A549 (cell line): ENCODE measurements around the gene CACNG8. TPM values are rescaled to one million over a fixed set of nuclear protein-coding genes. Genes with fewer than 3 reads are reported as not detected.

ENCODE experiments used
- ATAC-seq, 2 experiments: fragments of 200-7000 bp in 1 of 2; fragments of >200 bp in 1 of 2; cut with Nextera tagmentation in 1 of 2; cut with Tn5 transposase in 1 of 2; 3 replicates each; pipeline versions ENCODE4 v1.8.0 to v1.9.1; 2018 to 2020; ENCODE audit warnings: mild to moderate bottlenecking in 1 of 2, moderate library complexity in 1 of 2
- CTCF ChIA-PET: fragments of 300-600 bp; sonication (Branson Sonifier 250); formaldehyde crosslinking; extraction: SDS; loops from one replicate; lab custom pipeline; 2021; ENCODE audit warnings: antibody characterized with exemption, inconsistent platforms; lab: Yijun Ruan, JAX
- POLR2A ChIA-PET: fragments of 350-600 bp; formaldehyde crosslinking; extraction: SDS; loops from one replicate; lab custom pipeline; 2021; ENCODE audit warnings: antibody characterized with exemption, inconsistent platforms; lab: Yijun Ruan, JAX
- DNase-seq, 2 experiments: peaks; one replicate each; pipeline versions ENCODE4 v3.0.0 to v3.0.0-alpha.2; 2011 to 2016; ENCODE audit warnings: low read depth in 1 of 2, low spot score in 1 of 2
- FAIRE-seq: peaks from 2 replicates; lab custom pipeline; 2011; peaks lifted over from hg19 to GRCh38; lab: Jason Lieb, UNC
- H3K27ac ChIP-seq, 2 experiments: fragments of >200 bp; sonication (Bioruptor Twin); formaldehyde crosslinking; 3 replicates each; pipeline ENCODE4 v1.5.1; 2016 to 2017
- H3K4me1 ChIP-seq: fragments of >200 bp; sonication (Bioruptor Twin); formaldehyde crosslinking; 3 replicates; pipeline ENCODE4 v1.6.1; 2016
- H3K4me2 ChIP-seq: fragments of >200 bp; sonication (Bioruptor Twin); formaldehyde crosslinking; 3 replicates; pipeline ENCODE4 v1.6.1; 2016
- H3K4me3 ChIP-seq: fragments of >200 bp; sonication (Bioruptor Twin); formaldehyde crosslinking; 3 replicates; pipeline ENCODE4 v1.5.1; 2016
- H3K9me3 ChIP-seq: fragments of >200 bp; sonication (Bioruptor Twin); formaldehyde crosslinking; 3 replicates; pipeline ENCODE4 v1.6.1; 2016
- BCL3 ChIP-seq: fragments of >200 bp; sonication (Bioruptor Twin); formaldehyde crosslinking; IDR thresholded peaks from 3 replicates; pipeline ENCODE4 v1.6.1; 2016
- CEBPB ChIP-seq, 2 experiments: fragments of >200 bp in 1 of 2; sonication (Bioruptor Twin) in 1 of 2; formaldehyde crosslinking in 1 of 2; IDR thresholded peaks; 2 replicates each; pipeline ENCODE4 v1.6.1; 2012 to 2016
- FOSL2 ChIP-seq, 2 experiments: fragments of 450-650 bp in 1 of 2; fragments of >200 bp in 1 of 2; sonication (Bioruptor Twin) in 1 of 2; formaldehyde crosslinking; IDR thresholded peaks; 2 replicates each; pipeline versions ENCODE4 v1.5.0 to v1.6.1; 2016 to 2020; ENCODE audit warnings: mild to moderate bottlenecking in 1 of 2, moderate library complexity in 1 of 2
- HES2 ChIP-seq: fragments of >200 bp; sonication (Bioruptor Twin); formaldehyde crosslinking; IDR thresholded peaks from 2 replicates; pipeline ENCODE4 v1.6.1; 2016
- HEYL ChIP-seq: fragments of 250-450 bp; sonication (Bioruptor Pico); IDR thresholded peaks from 2 replicates; pipeline ENCODE4 v1.8.0; 2021; ENCODE audit warnings: mild to moderate bottlenecking, moderate library complexity
- HOXA7 ChIP-seq: fragments of 250-450 bp; sonication (Bioruptor Pico); IDR thresholded peaks from 2 replicates; pipeline ENCODE4 v1.5.0; 2020; ENCODE audit warnings: mild to moderate bottlenecking, moderate library complexity
- HOXB13 ChIP-seq: fragments of 250-450 bp; sonication (Bioruptor Pico); IDR thresholded peaks from 2 replicates; pipeline ENCODE4 v1.5.0; 2020; ENCODE audit warnings: low read depth, mild to moderate bottlenecking, moderate library complexity
- JUN ChIP-seq, 2 experiments: fragments of >200 bp; sonication (Bioruptor Twin); formaldehyde crosslinking; IDR thresholded peaks; 2 replicates in 1 of 2; 3 replicates in 1 of 2; pipeline ENCODE4 v1.6.1; 2016 to 2017
- JUNB ChIP-seq: fragments of >200 bp; sonication (Bioruptor Twin); formaldehyde crosslinking; IDR thresholded peaks from 2 replicates; pipeline ENCODE4 v1.6.1; 2016
- KDM1A ChIP-seq: fragments of 200-600 bp; sonication (generic); IDR thresholded peaks from 2 replicates; pipeline ENCODE4 v1.6.1; 2016; ENCODE audit warnings: low read depth, mild to moderate bottlenecking
- MAFK ChIP-seq: fragments of 450-650 bp; IDR thresholded peaks from 2 replicates; pipeline ENCODE4 v1.6.1; 2014; ENCODE audit not compliant: partially characterized antibody
- MAZ ChIP-seq: fragments of 150-350 bp; IDR thresholded peaks from 2 replicates; pipeline ENCODE4 v1.6.1; 2014; ENCODE audit warnings: antibody characterized with exemption, low read depth, low read length, borderline replicate concordance
- NPAS2 ChIP-seq: fragments of 250-450 bp; sonication (Bioruptor Pico); IDR thresholded peaks from 2 replicates; pipeline ENCODE4 v1.8.0; 2022; ENCODE audit warnings: mild to moderate bottlenecking, moderate library complexity, borderline replicate concordance
- NR3C1 ChIP-seq: fragments of >200 bp; sonication (Bioruptor Twin); formaldehyde crosslinking; IDR thresholded peaks from 3 replicates; pipeline ENCODE4 v1.6.1; 2017
- PBX3 ChIP-seq: IDR thresholded peaks from 2 replicates; pipeline ENCODE4 v1.6.1; 2012
- PHF8 ChIP-seq: fragments of 200-600 bp; sonication (generic); IDR thresholded peaks from 2 replicates; pipeline ENCODE4 v1.6.1; 2016; ENCODE audit warnings: low read depth, mild to moderate bottlenecking, antibody characterized with exemption, moderate library complexity, borderline replicate concordance
- RARB ChIP-seq: fragments of 250-450 bp; sonication (Bioruptor Pico); IDR thresholded peaks from 2 replicates; pipeline ENCODE4 v1.8.0; 2021; ENCODE audit warnings: mild to moderate bottlenecking, moderate library complexity
- SMC3 ChIP-seq: fragments of >200 bp; sonication (Bioruptor Twin); formaldehyde crosslinking; IDR thresholded peaks from 3 replicates; pipeline ENCODE4 v1.6.1; 2018; ENCODE audit warnings: inconsistent platforms
- WGBS: methylation state at CpG from one replicate; pipeline ENCODE4 v1.1.6; 2017; ENCODE audit errors: missing lambda C conversion rate; 5-methylcytosine and 5-hydroxymethylcytosine counted together
- polyA plus RNA-seq, 4 experiments: library from polyadenylated mRNA; depleted of rRNA in 3 of 4; stranded (reverse); fragments of >200 nt; fragmentation: RNase III in 1 of 4; extraction: RNeasy Plus Mini Kit Qiagen cat#74134 plus additional on column Dnase treatment in 1 of 4; gene quantifications; 2 replicates in 3 of 4; 3 replicates in 1 of 4; pipeline ENCODE4 v1.2.3, GENCODE V29; 2011 to 2017

Gene CACNG8
- polyA plus RNA-seq, 2 of the 4 experiments (the other 2 are of a cell fraction): 1.1 to 5.8 TPM

GRCh38 chr19:53977991-53978731, 15.4 kb downstream of the CACNG8 start (continued):
- no peak for TF ChIP-seq MAZ
- TF ChIP-seq KDM1A: no peak
- TF ChIP-seq JUNB: no peak
- TF ChIP-seq MAFK: no peak
- no peak for TF ChIP-seq HOXB13 (CRISPR knock-in tag)
- no peak for TF ChIP-seq HEYL (CRISPR knock-in tag)
- no peak for TF ChIP-seq NR3C1
- TF ChIP-seq PHF8: peak; percentile 43; the same call in 1 of the 2 replicates
- no peak for TF ChIP-seq NPAS2 (CRISPR knock-in tag)
- TF ChIP-seq JUN (IDR thresholded peaks at IDR 0.05): 0 out of 5 replicates have a peak, but pooled peaks of 1 of the 2 experiments have one; percentile 16

DNA sequence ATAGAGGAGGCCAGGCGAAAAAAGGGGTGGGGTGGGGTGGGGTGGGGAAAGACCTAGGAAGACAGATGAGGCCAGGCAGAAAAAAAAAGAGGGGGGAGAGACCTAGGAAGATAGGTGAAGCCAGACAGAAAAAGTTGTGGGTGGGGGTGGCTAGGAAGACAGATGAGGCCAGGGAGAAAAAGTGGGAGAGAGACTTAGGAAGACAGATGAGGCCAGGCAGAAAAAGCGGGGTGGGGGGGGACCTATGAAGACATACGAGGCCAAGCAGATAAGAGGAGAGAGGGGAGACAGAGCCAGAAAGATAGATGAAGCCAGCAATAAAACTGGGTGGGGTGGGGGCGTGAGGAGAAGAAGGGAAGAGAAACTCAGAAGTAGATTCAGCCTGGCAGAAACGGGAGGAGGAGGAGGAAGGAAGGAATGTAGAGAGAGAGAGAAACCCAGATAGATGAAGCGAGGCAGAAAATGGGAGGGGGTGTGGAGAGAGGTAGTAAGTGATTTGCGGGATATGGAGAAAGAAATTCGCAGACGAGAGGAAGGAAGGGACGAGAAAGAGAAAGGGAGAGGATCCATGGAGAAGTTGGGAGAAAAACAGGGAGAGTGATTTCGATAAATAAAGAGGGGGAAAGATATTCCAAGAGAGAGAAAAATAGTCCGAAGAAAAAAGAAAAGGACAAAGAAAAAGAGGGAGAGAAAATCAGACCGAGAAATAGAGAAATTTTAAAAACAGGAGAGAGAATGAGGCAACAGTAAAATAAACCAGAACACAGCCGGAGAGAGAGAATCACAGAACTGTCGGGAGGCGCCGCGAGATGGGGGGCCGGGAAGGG, 16.5 kb downstream of the CACNG8 start:
- FAIRE-seq (no peak), ATAC-seq (no peak), DNase-seq (peak in 1 of 2 experiments; percentile 56)
- WGBS: 19% methylated on average over 19 of the region's 19 CpGs
- 0 out of 2 replicates have a peak, but pooled peaks have one; percentile 14 for TF ChIP-seq PBX3
- TF ChIP-seq HES2: no peak
- peak overlapping the region; percentile 84 for H3K4me2 ChIP-seq
- H3K4me3 ChIP-seq: peak overlapping the region; percentile 69
- H3K4me1 ChIP-seq: peaks cover 19% of the 10 kb centered on the region
- H3K27ac ChIP-seq: peak overlapping the region; percentile 84 to 97
- H3K9me3 ChIP-seq: no peaks in the 10 kb centered on the region
- ChIA-PET CTCF (interaction anchor here (1.1 to 2.8 kb wide), 7 partner anchors 15 to 186 kb away, joined by 3 to 15 read pairs (median 4); no protein-coding TSS in a partner anchor), POLR2A (interaction anchor here (0.5 to 2.8 kb wide), 14 partner anchors 10 to 180 kb away, joined by 3 to 54 read pairs (median 5); partner anchors contain the start of genes CNOT3, LENG1, MYADM and PRPF31)

- FAIRE-seq (peak; percentile 98), ATAC-seq (peak; percentile 52 to 61), DNase-seq (peak; percentile 88 to 99)
- Histone ChIP-seq H3K9me3 (no peaks in the 10 kb centered on the region), H3K4me3 (peak overlapping the region; percentile 69), H3K27ac (peak overlapping the region; percentile 84 to 97), H3K4me1 (peaks cover 19% of the 10 kb centered on the region), H3K4me2 (peak overlapping the region; percentile 84)
- POLR2A ChIA-PET: interaction anchor here (0.6 to 2.8 kb wide), 32 partner anchors 9 to 209 kb away, joined by 3 to 54 read pairs (median 4); partner anchors contain the start of genes CACNG6, CNOT3, LENG1 and MBOAT7
- TF ChIP-seq JUN (IDR thresholded peaks at IDR 0.05) (peak in 1 of 2 experiments; percentile 8; a peak in 1 of 5 replicates), BCL3 (0 out of 3 replicates have a peak, but pooled peaks have one; percentile 23), SMC3 (peak; percentile 18; the same call in 1 of the 3 replicates), CEBPB (IDR thresholded peaks at IDR 0.05) (peak in 1 of 2 experiments; percentile 43; a peak in 1 of 4 replicates), FOSL2 (IDR thresholded peaks at IDR 0.05) (no peak), FOSL2 (CRISPR knock-in tag; IDR thresholded peaks at IDR 0.05) (0 out of 2 replicates have a peak, but pooled peaks have one; percentile 5), HOXA7 (CRISPR knock-in tag) (no peak), RARB (CRISPR knock-in tag) (no peak)
- 2% methylated on average over 20 of the region's 20 CpGs for WGBS
- CTCF ChIA-PET: interaction anchor here (0.6 to 3.1 kb wide), 26 partner anchors 12 to 188 kb away, joined by 3 to 59 read pairs (median 4); partner anchors contain the start of gene PRKCG
Observed at GRCh38 chr19:53980539-53981375, 18.0 kb downstream of the CACNG8 start.
